K562 (cell line): ENCODE data around the gene AHCYL2. TPM values are rescaled to one million over a fixed set of nuclear protein-coding genes. Genes with fewer than 3 reads are reported as not detected.

ENCODE experiments used
- ATAC-seq: fragments of 200-7000 bp; cut with Tn5 transposase; 3 replicates; pipeline ENCODE4 v1.9.1; 2020; ENCODE audit warnings: moderate library complexity
- BruUV-seq: library from RNA; stranded (reverse); fragments of 400-500 nt; replicated peaks from 2 replicates; lab custom pipeline; 2021; lab: Mats Ljungman, UMichigan
- CTCF ChIA-PET: fragments of 300-600 bp; formaldehyde crosslinking; extraction: SDS; loops from one replicate; lab custom pipeline; 2021; ENCODE audit warnings: low intra/inter-chr PET ratio; lab: Yijun Ruan, JAX
- POLR2A ChIA-PET: fragments of 300-600, 350-650 bp; sonication (Branson Sonifier 250); formaldehyde crosslinking; extraction: SDS; loops from one replicate; lab custom pipeline; 2021; ENCODE audit warnings: antibody characterized with exemption, inconsistent platforms; lab: Yijun Ruan, JAX
- DNase-seq, 4 experiments: peaks; one replicate each; pipeline versions ENCODE4 v3.0.0 to v3.0.0-alpha.2; 2011 to 2018; ENCODE audit warnings: low spot score in 3 of 4, mixed read lengths in 3 of 4; ENCODE audit errors: extremely low read depth in 1 of 4
- FAIRE-seq: peaks from 2 replicates; lab custom pipeline; 2011; peaks lifted over from hg19 to GRCh38; lab: Jason Lieb, UNC
- H2AFZ ChIP-seq: 2 replicates; pipeline ENCODE4 v1.6.0; 2011; ENCODE audit warnings: low read depth, low read length, control low read depth, inconsistent platforms
- H3K27ac ChIP-seq: fragments of 200-600 bp; 3 replicates; pipeline ENCODE4 v1.8.0; 2011; ENCODE audit warnings: low read depth, mild to moderate bottlenecking, control low read depth, inconsistent platforms, low read length, moderate library complexity, mixed read lengths; ENCODE audit errors: extremely low read depth
- H3K27me3 ChIP-seq, 2 experiments: fragments of 300-600 bp in 1 of 2; 2 replicates in 1 of 2; 3 replicates in 1 of 2; pipeline versions ENCODE4 v1.6.0 to v1.8.0; 2011; ENCODE audit warnings: inconsistent platforms in 2 of 2, low read length in 2 of 2, mild to moderate bottlenecking in 1 of 2, mixed read lengths in 1 of 2, moderate library complexity in 1 of 2; ENCODE audit not compliant: control insufficient read depth in 2 of 2, insufficient read depth in 2 of 2
- H3K36me3 ChIP-seq: fragments of 300-600 bp; 3 replicates; pipeline ENCODE4 v1.8.0; 2011; ENCODE audit warnings: mild to moderate bottlenecking, low read length, inconsistent platforms; ENCODE audit not compliant: control insufficient read depth, insufficient read depth
- H3K4me1 ChIP-seq, 2 experiments: fragments of 200-600 bp in 1 of 2; replicated peaks in 1 of 2; 2 replicates in 1 of 2; 3 replicates in 1 of 2; pipeline versions ENCODE4 v1.5.1 to v1.8.0; 2011; ENCODE audit warnings: inconsistent platforms in 2 of 2, low read length in 2 of 2, mild to moderate bottlenecking in 1 of 2, mixed read lengths in 1 of 2, moderate library complexity in 1 of 2; ENCODE audit not compliant: control insufficient read depth in 2 of 2, insufficient read depth in 2 of 2
- H3K4me2 ChIP-seq: 2 replicates; pipeline ENCODE4 v1.6.1; 2011; ENCODE audit warnings: low read length, control low read depth, inconsistent platforms, mixed read lengths; ENCODE audit not compliant: insufficient read depth
- H3K4me3 ChIP-seq: fragments of 200-600 bp; sonication (generic), shearing (Covaris generic); 2 replicates; pipeline ENCODE4 v1.5.1; 2016; ENCODE audit warnings: control low read depth, inconsistent platforms
- H3K79me2 ChIP-seq: fragments of 200-600 bp; 3 replicates; pipeline ENCODE4 v1.8.0; 2011; ENCODE audit warnings: low read length, inconsistent platforms; ENCODE audit not compliant: control insufficient read depth, insufficient read depth
- H3K9ac ChIP-seq, 2 experiments: 2 replicates each; pipeline versions ENCODE4 v1.6.0 to v1.6.1; 2011; ENCODE audit warnings: low read depth in 2 of 2, low read length in 2 of 2, control low read depth in 1 of 2, inconsistent platforms in 1 of 2, mild to moderate bottlenecking in 1 of 2, mixed read lengths in 1 of 2; ENCODE audit not compliant: insufficient read depth in 1 of 2
- H3K9me1 ChIP-seq: one replicate; pipeline ENCODE4 v1.6.0; 2011; ENCODE audit warnings: inconsistent platforms, mild to moderate bottlenecking, low read length, moderate library complexity; ENCODE audit not compliant: control insufficient read depth, insufficient read depth
- H3K9me3 ChIP-seq: replicated peaks from 2 replicates; pipeline ENCODE4 v1.5.1; 2011; ENCODE audit warnings: low read depth, low read length, inconsistent platforms; ENCODE audit not compliant: control insufficient read depth, insufficient read depth
- H4K20me1 ChIP-seq: replicated peaks from 2 replicates; pipeline ENCODE4 v1.6.1; 2011; ENCODE audit warnings: low read length, inconsistent platforms, mixed read lengths; ENCODE audit not compliant: control insufficient read depth, insufficient read depth
- ATF6 ChIP-seq: sonication (generic); formaldehyde crosslinking; IDR thresholded peaks from 2 replicates; pipeline ENCODE4 v1.4.0; 2020; ENCODE audit warnings: mild to moderate bottlenecking, missing genetic modification reagents
- BRCA1 ChIP-seq, 2 experiments: fragments of 450-650 bp in 1 of 2; sonication (generic) in 1 of 2; formaldehyde crosslinking in 1 of 2; IDR thresholded peaks; 2 replicates each; pipeline versions ENCODE4 v1.5.0 to v1.6.1; 2017 to 2020; ENCODE audit warnings: mild to moderate bottlenecking in 1 of 2, missing genetic modification reagents in 1 of 2
- CEBPB ChIP-seq: fragments of 450-650 bp; IDR thresholded peaks from 2 replicates; pipeline ENCODE4 v1.6.1; 2016; ENCODE audit warnings: missing genetic modification characterization, missing compliant biosample characterization
- CREB1 ChIP-seq, 2 experiments: sonication (generic) in 1 of 2; formaldehyde crosslinking in 1 of 2; IDR thresholded peaks; 2 replicates each; pipeline versions ENCODE4 v1.6.1 to v1.8.0; 2012 to 2022; ENCODE audit warnings: inconsistent platforms in 1 of 2, mild to moderate bottlenecking in 1 of 2, missing genetic modification reagents in 1 of 2, moderate library complexity in 1 of 2
- CREB3 ChIP-seq: fragments of 450-650 bp; conservative IDR thresholded peaks from 2 replicates; pipeline ENCODE4 v1.6.1; 2016; ENCODE audit warnings: missing genetic modification characterization, low read depth, mild to moderate bottlenecking, missing compliant biosample characterization, moderate library complexity
- CTCFL ChIP-seq: IDR thresholded peaks from 2 replicates; pipeline ENCODE4 v1.6.1; 2011; ENCODE audit warnings: borderline replicate concordance, low read depth, mild to moderate bottlenecking, moderate library complexity, low read length; ENCODE audit not compliant: insufficient read depth, poor library complexity, severe bottlenecking
- MEF2D ChIP-seq: conservative IDR thresholded peaks from 2 replicates; pipeline ENCODE4 v1.6.1; 2016; ENCODE audit warnings: low read depth, missing genetic modification characterization, missing compliant biosample characterization
- NCOR1 ChIP-seq: fragments of 450-650 bp; IDR thresholded peaks from 2 replicates; pipeline ENCODE4 v1.6.1; 2016; ENCODE audit warnings: mild to moderate bottlenecking, moderate library complexity
- NELFE ChIP-seq: IDR thresholded peaks from 2 replicates; pipeline ENCODE4 v1.6.1; 2011; ENCODE audit warnings: mild to moderate bottlenecking; ENCODE audit not compliant: insufficient read depth, insufficient read length
- POLR2G ChIP-seq: fragments of 200-400 bp; formaldehyde crosslinking; IDR thresholded peaks from 2 replicates; pipeline ENCODE4 v1.6.1; 2017; ENCODE audit warnings: low read depth, mild to moderate bottlenecking, antibody characterized with exemption, low read length, moderate library complexity
- RBM14 ChIP-seq: fragments of 200-400 bp; formaldehyde crosslinking; IDR thresholded peaks from 2 replicates; pipeline ENCODE4 v1.6.1; 2018; ENCODE audit warnings: low read depth, mild to moderate bottlenecking, low read length, moderate library complexity, borderline replicate concordance; ENCODE audit not compliant: insufficient read depth
- SOX6 ChIP-seq: fragments of 450-650 bp; IDR thresholded peaks from 2 replicates; pipeline ENCODE4 v1.6.1; 2014; ENCODE audit warnings: mild to moderate bottlenecking
- ZNF311 ChIP-seq: fragments of 250-450 bp; sonication (Bioruptor Pico); IDR thresholded peaks from 2 replicates; pipeline ENCODE4 v1.4.0; 2020; ENCODE audit warnings: mild to moderate bottlenecking, moderate library complexity
- ZNF79 ChIP-seq: fragments of 250-450 bp; sonication (Bioruptor Pico); IDR thresholded peaks from 2 replicates; pipeline ENCODE4 v1.4.0; 2020; ENCODE audit warnings: low read depth, mild to moderate bottlenecking, moderate library complexity
- WGBS: fragments of 100-300 bp; shearing (Covaris generic); methylation state at CpG from one replicate; pipeline ENCODE4 v1.1.6; 2016; ENCODE audit warnings: low coverage, mixed read lengths; ENCODE audit not compliant: insufficient coverage; ENCODE audit errors: missing lambda C conversion rate; 5-methylcytosine and 5-hydroxymethylcytosine counted together
- in situ Hi-C: fragments of 300-500 bp; cut with MboI; formaldehyde crosslinking; loops from 4 replicates; pipeline ENCODE4 v1.15.0; 2018; ENCODE audit warnings: inconsistent platforms, mixed read lengths
- intact Hi-C: fragments of 100-400 bp; cut with micrococcal nuclease; formaldehyde crosslinking; loops from 2 replicates; pipeline ENCODE4 v1.14.2; 2022
- polyA plus RNA-seq, 8 experiments: library from polyadenylated mRNA; depleted of rRNA in 4 of 8; stranded (reverse) in 5 of 8; unstranded in 3 of 8; fragments of >200 nt; fragmentation: Nextera tagmentation in 2 of 8; fragmentation: Illumina TruSeq in 1 of 8; extraction: Ambion mirVana in 2 of 8; extraction: Trizol in 1 of 8; gene quantifications; 2 replicates each; pipeline versions ENCODE4 v1.2.1 to v1.2.3, GENCODE V29; 2011 to 2014; ENCODE audit warnings: inconsistent platforms in 1 of 8, missing spikeins in 1 of 8
- total RNA-seq, 7 experiments: library from RNA; depleted of rRNA in 6 of 7; stranded (reverse); fragments of >200 nt in 6 of 7; fragmentation: Illumina TruSeq in 2 of 7; extraction: Trizol in 2 of 7; gene quantifications; 2 replicates each; pipeline versions ENCODE4 v1.2.1 to v1.2.3, GENCODE V29; 2011 to 2021; ENCODE audit warnings: low replicate concordance in 1 of 7

AHCYL2 gene
- total and polyA plus RNA-seq, 9 of the 15 experiments (the other 6 are each of a cell fraction or from before 2014, with no cell fraction given): 0.93 to 10.5 (median 5.2) TPM

GRCh38 chr7:129417073-129417472, 192.2 kb downstream of the AHCYL2 start:
- no TSS peak for BruUV-seq
- ATAC-seq (peak; percentile 44; the same call in 1 of the 3 replicates), DNase-seq (no peak), FAIRE-seq (no peak)
- H2AFZ ChIP-seq: no peak overlapping the region
- CTCF ChIA-PET: no interaction called here
- POLR2A ChIA-PET: interaction anchor here (0.6 to 1.0 kb wide), 2 partner anchors 11 to 126 kb away, joined by 3 read pairs; no protein-coding TSS in a partner anchor
- no peak for TF ChIP-seq ATF6 (CRISPR knock-in tag)
- no peak for TF ChIP-seq RBM14
- TF ChIP-seq NCOR1: no peak
- TF ChIP-seq ZNF311 (CRISPR knock-in tag): no peak
- no peak for TF ChIP-seq CTCFL
- no peak for TF ChIP-seq ZNF79 (CRISPR knock-in tag)
- no peak for TF ChIP-seq BRCA1 (IDR thresholded peaks at IDR 0.05)
- TF ChIP-seq BRCA1 (CRISPR knock-in tag; IDR thresholded peaks at IDR 0.05): no peak
- no peak for TF ChIP-seq SOX6
- no peak for TF ChIP-seq CREB1 (IDR thresholded peaks at IDR 0.05)
- no peak for TF ChIP-seq CREB1 (CRISPR knock-in tag; IDR thresholded peaks at IDR 0.05)
- TF ChIP-seq CEBPB: no peak
- TF ChIP-seq POLR2G: no peak
- no peak for TF ChIP-seq NELFE
- no peak for TF ChIP-seq MEF2D (tag)
- TF ChIP-seq CREB3 (tag): no peak
- intact Hi-C loops: no loop called here
- H3K4me2 ChIP-seq: no peak overlapping the region
- H3K4me1 ChIP-seq: no peaks in the 10 kb centered on the region
- no peak overlapping the region for H3K4me3 ChIP-seq
- no peak overlapping the region for H3K9ac ChIP-seq
- H3K36me3 ChIP-seq: no peaks in the 10 kb centered on the region
- no peaks in the 10 kb centered on the region for H3K9me1 ChIP-seq
- no peaks in the 10 kb centered on the region for H3K79me2 ChIP-seq
- H3K27me3 ChIP-seq: no peaks in the 10 kb centered on the region
- in situ Hi-C loops: no loop called here
- H4K20me1 ChIP-seq: no peaks in the 10 kb centered on the region
- 69% methylated on average over 5 of the region's 5 CpGs for WGBS
- H3K27ac ChIP-seq: no peak overlapping the region
- peaks cover 3% of the 10 kb centered on the region for H3K9me3 ChIP-seq
